Body of pancreas (tissue), 4 donors: ENCODE data around the gene RPL10A. TPM values are rescaled to one million over a fixed set of nuclear protein-coding genes. Genes with fewer than 3 reads are reported as not detected.

Experiments used
- ATAC-seq: fragments of 150-250 bp; one replicate; pipeline ENCODE4 v1.9.1; 2016
- DNase-seq, 4 donors: peaks; one replicate each; pipeline ENCODE4 v3.0.0-alpha.2; 2019
- H3K27ac ChIP-seq, 4 donors: fragments of 200-600 bp; sonication (generic); 1 replicate in 3 of 4; 2 replicates in 1 of 4; pipeline versions ENCODE4 v1.5.1 to v1.6.1; 2016 to 2019; ENCODE audit warnings: mild to moderate bottlenecking in 1 of 4, mixed read lengths in 1 of 4, moderate library complexity in 1 of 4
- H3K27me3 ChIP-seq, 2 donors: fragments of 200-600 bp; sonication (generic); one replicate each; pipeline ENCODE4 v1.6.0; 2016; ENCODE audit warnings: mild to moderate bottlenecking in 1 of 2
- H3K36me3 ChIP-seq, 2 donors: fragments of 200-600 bp; sonication (generic); replicated peaks in 1 of 2; 2 replicates each; pipeline ENCODE4 v1.5.1; 2016; ENCODE audit warnings: low read depth in 2 of 2; ENCODE audit not compliant: insufficient read depth in 1 of 2
- H3K4me1 ChIP-seq: fragments of 200-600 bp; sonication (generic); one replicate; pipeline ENCODE4 v1.6.0; 2016
- H3K4me3 ChIP-seq, 2 donors: fragments of 200-600 bp; sonication (generic); 1 replicate in 1 of 2; 2 replicates in 1 of 2; pipeline ENCODE4 v1.5.1; 2016 to 2019
- H3K9me3 ChIP-seq, 3 donors: fragments of 200-600 bp; sonication (generic); 1 replicate in 2 of 3; 2 replicates in 1 of 3; pipeline ENCODE4 v1.5.1; 2016
- POLR2A ChIP-seq, 3 donors: fragments of 450-650 bp; IDR thresholded peaks; one replicate each; pipeline ENCODE4 v1.6.1; 2016; ENCODE audit warnings: antibody characterized with exemption in 3 of 3, mild to moderate bottlenecking in 2 of 3
- WGBS, 2 donors: methylation state at CpG; one replicate each; pipeline ENCODE4 v1.1.5; 2017; 5-methylcytosine and 5-hydroxymethylcytosine counted together
- intact Hi-C: fragments of 100-400 bp; cut with DNase I; formaldehyde crosslinking; loops from one replicate; pipeline ENCODE4 v1.15.1; 2023
- total RNA-seq, 2 donors: library from RNA; depleted of rRNA; stranded (reverse); fragments of >200 nt; gene quantifications; one replicate each; pipeline ENCODE4 v1.1.0, GENCODE V29; 2016
- TF ChIP-seq, protein P1 (sequence below), 7 experiments: fragments of 450-650 bp in 4 of 7; fragments of 200-600 bp in 3 of 7; sonication (generic) in 3 of 7; IDR thresholded peaks; one replicate each; pipeline ENCODE4 v1.5.1; 2016 to 2019; ENCODE audit warnings: antibody characterized with exemption in 7 of 7

Gene RPL10A
- total RNA-seq, 2 donors from 2014 or later, result 563 to 782 TPM

DNA sequence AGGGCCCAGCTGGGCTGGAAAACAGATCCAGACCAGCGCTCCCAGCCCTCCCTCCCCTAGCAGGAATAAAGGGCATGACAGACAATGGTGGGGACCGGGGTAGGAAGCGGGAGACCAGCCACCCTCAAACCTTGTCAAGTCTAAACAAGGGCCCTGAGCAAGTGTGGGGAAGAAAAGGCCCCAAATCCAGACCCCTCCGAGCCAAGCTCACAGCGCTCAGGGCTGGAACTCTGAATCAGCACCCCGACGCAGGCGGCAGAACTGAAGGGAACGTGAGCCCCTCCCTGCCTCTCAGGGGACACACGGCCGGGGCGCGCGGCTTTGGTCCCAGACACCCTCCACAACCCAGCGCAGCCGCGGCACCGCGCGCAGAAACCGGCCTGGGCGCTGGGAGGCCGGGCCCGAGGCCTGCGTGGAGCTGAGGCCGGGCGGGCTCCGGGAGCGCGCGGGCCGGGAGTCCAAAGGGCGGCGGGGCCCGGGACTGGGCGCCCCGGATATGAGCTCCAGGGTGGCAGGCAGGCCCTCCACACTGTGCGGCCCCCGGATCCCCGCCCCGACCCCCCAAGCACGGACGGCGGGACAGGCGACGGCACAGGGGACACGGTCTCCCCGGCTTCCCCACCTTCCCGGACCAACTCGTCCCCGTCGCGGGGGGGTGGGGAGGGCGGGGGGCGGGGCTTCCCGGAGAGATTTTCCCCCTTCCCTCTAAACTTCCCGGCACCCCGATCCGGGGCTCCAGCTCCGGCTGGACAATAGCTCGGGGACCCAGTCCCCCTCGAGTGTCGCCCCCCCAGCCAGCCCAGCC, 28.0 kb downstream of the RPL10A start:
- no peaks in the 10 kb centered on the region for H3K36me3 ChIP-seq
- TF ChIP-seq, protein P1, sequence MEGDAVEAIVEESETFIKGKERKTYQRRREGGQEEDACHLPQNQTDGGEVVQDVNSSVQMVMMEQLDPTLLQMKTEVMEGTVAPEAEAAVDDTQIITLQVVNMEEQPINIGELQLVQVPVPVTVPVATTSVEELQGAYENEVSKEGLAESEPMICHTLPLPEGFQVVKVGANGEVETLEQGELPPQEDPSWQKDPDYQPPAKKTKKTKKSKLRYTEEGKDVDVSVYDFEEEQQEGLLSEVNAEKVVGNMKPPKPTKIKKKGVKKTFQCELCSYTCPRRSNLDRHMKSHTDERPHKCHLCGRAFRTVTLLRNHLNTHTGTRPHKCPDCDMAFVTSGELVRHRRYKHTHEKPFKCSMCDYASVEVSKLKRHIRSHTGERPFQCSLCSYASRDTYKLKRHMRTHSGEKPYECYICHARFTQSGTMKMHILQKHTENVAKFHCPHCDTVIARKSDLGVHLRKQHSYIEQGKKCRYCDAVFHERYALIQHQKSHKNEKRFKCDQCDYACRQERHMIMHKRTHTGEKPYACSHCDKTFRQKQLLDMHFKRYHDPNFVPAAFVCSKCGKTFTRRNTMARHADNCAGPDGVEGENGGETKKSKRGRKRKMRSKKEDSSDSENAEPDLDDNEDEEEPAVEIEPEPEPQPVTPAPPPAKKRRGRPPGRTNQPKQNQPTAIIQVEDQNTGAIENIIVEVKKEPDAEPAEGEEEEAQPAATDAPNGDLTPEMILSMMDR (IDR thresholded peaks at IDR 0.05), result no peak
- TF ChIP-seq POLR2A (IDR thresholded peaks at IDR 0.05), result peak in 2 of 3 donors; percentile 12 to 13
- H3K9me3 ChIP-seq, result no peaks in the 10 kb centered on the region
- H3K27ac ChIP-seq, result peak overlapping the region; percentile 55 to 89 (median 74)
- intact Hi-C loops, result no loop called here
- H3K27me3 ChIP-seq, result no peaks in the 10 kb centered on the region
- ATAC-seq (peak; percentile 66), DNase-seq (peak; percentile 49 to 60 (median 52))
- H3K4me1 ChIP-seq, result peaks cover 45% of the 10 kb centered on the region
- 7 to 20% methylated on average over 2 to 50 of the region's 63 CpGs for WGBS, 2 donors
- peak overlapping the region; percentile 76 to 100 for H3K4me3 ChIP-seq

DNA sequence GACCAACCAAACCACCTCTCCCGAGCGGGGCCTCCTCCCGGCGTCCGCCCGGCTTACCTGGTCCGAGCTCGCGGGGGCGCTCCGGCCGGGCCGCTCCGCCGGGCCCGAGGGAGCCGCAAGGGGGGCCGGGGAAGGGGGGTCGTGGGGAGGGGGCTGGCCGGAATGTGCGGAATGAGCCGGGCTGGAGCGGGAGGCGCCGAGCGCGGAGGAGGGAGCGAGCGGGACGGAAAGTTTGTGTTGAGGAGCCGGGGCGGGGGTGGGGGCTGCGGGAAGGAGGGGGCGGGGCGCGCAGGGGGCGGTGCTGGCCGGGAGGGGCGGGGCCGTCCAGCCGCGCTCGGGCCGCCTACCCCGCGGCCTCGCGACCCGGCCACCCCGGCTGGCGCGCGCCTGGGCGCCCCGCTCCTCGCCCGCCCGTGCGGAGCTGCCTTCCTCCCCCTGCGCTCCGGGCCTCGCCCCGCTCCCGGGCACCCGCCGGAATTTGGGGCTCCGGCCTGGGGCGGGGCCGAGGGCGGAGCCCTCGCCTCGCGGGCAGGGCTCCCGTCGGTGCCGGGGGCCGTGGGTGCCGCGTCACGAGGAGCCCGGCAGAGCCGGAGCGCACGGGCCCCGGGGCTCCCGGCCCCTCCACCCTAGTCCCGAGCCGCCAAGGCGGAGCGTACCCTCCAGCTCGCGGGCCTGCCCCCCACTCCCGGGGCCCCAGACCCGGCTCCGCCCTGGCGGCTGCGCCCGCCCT, 28.8 kb downstream of the RPL10A start, which contains the start of gene TEAD3:
TEAD3 (minus strand) TSS at position 239 of the 730 bp plus-strand sequence.
- Histone ChIP-seq H3K36me3 (no peaks in the 10 kb centered on the region), H3K27me3 (no peaks in the 10 kb centered on the region), H3K27ac (peak within 1 kb of the TSS; percentile 55 to 89 (median 76)), H3K4me3 (peak within 1 kb of the TSS; percentile 76 to 100), H3K4me1 (peaks cover 38% of the 10 kb centered on the region), H3K9me3 (no peaks in the 10 kb centered on the region)
- DNase-seq (peak; percentile 41 to 66 (median 57)), ATAC-seq (peak; percentile 77)
- intact Hi-C loops, result no loop called here
- TF ChIP-seq, protein P1 (IDR thresholded peaks at IDR 0.05), result peak in 1 of 7 experiments; percentile 3
- TF ChIP-seq POLR2A (IDR thresholded peaks at IDR 0.05), result no peak
- WGBS, 2 donors, result 0 to 3% methylated on average over 12 to 65 of the region's 98 CpGs

DNA sequence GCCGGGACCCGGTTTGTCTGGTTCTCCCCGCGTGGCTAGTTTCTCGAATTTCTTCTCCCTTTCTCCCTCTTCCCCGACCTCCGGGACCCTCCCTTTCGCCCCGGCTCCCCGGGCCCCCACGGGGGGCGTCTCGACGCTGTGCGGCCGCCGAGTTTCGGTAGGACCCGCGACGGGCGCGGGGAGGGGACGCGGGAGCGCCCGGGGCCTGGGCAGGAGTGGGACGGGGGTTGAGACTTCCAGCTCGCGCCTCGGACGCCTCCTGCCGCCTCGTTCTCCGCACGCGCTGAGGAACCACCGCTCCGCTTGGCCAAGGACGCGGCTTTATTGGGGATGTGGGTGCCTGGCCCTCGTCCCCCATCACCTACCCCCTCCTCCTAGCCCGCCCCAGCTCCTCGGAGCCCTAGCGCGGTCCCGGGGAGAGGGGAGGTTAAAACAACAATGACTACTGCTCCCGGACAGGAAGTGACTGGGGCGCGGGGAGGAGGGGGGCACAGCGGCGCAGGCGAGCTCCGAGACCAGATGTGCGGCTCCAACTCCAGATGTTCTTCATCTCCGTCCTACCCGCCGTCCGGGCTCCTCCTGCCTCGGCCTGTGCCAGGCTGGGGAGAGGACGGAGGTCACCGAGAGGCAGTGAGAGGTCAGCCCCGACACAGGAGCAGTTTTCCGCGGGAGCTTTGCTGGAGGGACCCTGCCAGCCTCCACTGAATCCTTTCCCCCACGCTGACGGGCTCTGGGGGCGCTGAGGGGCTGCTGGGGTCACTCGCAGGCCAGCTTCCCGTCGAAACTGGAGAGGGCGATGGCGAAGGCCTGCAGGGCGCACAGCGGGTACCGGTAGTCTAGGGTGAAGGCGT, 29.6 kb downstream of the RPL10A start:
- Histone ChIP-seq H3K27ac (peak overlapping the region; percentile 55 to 89 (median 76)), H3K9me3 (no peaks in the 10 kb centered on the region), H3K36me3 (no peaks in the 10 kb centered on the region), H3K27me3 (no peaks in the 10 kb centered on the region), H3K4me1 (peaks cover 33% of the 10 kb centered on the region), H3K4me3 (peak overlapping the region; percentile 28 to 43)
- TF ChIP-seq, protein P1 (IDR thresholded peaks at IDR 0.05), result no peak
- peak in 1 of 3 donors; percentile 36 for TF ChIP-seq POLR2A (IDR thresholded peaks at IDR 0.05)
- 9 to 38% methylated on average over 17 to 75 of the region's 77 CpGs for WGBS, 2 donors
- intact Hi-C loops, result no loop called here
- DNase-seq (peak; percentile 39 to 53 (median 44)), ATAC-seq (peak; percentile 13)

DNA sequence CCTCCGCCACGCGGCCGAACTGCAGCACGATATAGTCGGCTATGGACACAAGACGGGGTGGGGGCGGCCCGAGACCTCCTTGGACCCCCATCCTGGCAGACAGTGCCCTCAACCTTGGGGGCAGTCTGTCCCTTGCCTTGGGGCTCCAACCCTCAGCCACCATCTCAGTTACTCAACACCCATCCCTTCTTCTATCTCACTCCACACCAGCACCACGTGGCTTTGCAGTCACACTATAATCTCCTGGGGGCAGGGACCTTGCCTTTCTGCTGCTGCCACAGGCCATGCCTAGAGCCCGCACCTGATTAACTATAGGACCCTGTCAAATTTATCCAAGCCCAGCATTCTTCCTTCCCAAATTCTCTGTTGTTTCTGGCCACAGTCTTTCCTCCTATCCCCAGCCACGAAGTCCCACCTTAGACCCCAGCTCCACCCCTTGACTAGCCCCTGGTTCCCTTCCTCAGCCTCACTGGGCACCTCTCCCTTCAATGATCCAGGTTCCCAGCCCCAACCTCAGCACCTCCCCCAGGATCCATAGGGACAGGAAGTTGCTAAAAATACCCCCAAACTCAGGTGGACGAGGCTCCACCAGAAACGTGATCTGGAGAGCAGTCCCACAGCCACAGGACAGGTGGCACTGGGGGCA, 30.3 kb downstream of the RPL10A start:
- TF ChIP-seq, protein P1 (IDR thresholded peaks at IDR 0.05), result no peak
- TF ChIP-seq POLR2A (IDR thresholded peaks at IDR 0.05), result no peak
- Histone ChIP-seq H3K9me3 (no peaks in the 10 kb centered on the region), H3K36me3 (no peaks in the 10 kb centered on the region), H3K27ac (no peak overlapping the region), H3K4me3 (no peak overlapping the region), H3K4me1 (peaks cover 33% of the 10 kb centered on the region), H3K27me3 (no peaks in the 10 kb centered on the region)
- intact Hi-C loops, result no loop called here
- DNase-seq (no peak), ATAC-seq (no peak)
- 58 to 64% methylated on average over 10 to 14 of the region's 14 CpGs for WGBS, 2 donors
